AG09309 (cell line): ENCODE data around the gene STAC.

Experiments
- DNase-seq: peaks from one replicate; pipeline ENCODE4 v3.0.0-alpha.2; 2010; ENCODE audit warnings: low read depth
- H3K4me3 ChIP-seq: 2 replicates; pipeline ENCODE4 v1.5.1; 2011; ENCODE audit warnings: mild to moderate bottlenecking, low read depth, low read length, moderate library complexity; ENCODE audit not compliant: control insufficient read depth
- TF ChIP-seq, protein P1 (sequence below): IDR thresholded peaks from 2 replicates; pipeline ENCODE4 v1.5.1; 2011; ENCODE audit warnings: mild to moderate bottlenecking, low read depth, low read length, inconsistent platforms; ENCODE audit not compliant: insufficient read depth, control insufficient read depth; ENCODE audit errors: missing control alignments

Gene STAC

DNA sequence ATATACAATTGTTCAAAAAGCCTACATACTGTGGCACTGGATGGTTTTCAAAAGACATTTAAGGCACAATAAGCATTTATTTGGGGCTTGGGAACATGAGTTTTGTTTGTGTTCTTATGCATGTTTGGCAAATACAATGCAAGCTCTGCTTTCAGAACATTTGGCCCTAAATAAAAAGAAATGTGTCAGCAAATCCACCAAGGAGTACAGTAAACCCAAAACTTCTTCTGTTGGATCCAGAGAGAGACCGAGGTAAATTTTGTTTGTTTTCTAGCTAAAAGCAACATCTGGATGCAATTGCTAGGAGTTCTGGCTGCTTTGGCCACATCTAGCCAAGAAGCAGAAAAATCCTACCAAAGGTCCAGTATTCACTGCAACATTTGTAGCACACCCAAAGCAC is 215.2 kb downstream of the STAC start:
- DNase-seq, result no peak
- TF ChIP-seq, protein P1, sequence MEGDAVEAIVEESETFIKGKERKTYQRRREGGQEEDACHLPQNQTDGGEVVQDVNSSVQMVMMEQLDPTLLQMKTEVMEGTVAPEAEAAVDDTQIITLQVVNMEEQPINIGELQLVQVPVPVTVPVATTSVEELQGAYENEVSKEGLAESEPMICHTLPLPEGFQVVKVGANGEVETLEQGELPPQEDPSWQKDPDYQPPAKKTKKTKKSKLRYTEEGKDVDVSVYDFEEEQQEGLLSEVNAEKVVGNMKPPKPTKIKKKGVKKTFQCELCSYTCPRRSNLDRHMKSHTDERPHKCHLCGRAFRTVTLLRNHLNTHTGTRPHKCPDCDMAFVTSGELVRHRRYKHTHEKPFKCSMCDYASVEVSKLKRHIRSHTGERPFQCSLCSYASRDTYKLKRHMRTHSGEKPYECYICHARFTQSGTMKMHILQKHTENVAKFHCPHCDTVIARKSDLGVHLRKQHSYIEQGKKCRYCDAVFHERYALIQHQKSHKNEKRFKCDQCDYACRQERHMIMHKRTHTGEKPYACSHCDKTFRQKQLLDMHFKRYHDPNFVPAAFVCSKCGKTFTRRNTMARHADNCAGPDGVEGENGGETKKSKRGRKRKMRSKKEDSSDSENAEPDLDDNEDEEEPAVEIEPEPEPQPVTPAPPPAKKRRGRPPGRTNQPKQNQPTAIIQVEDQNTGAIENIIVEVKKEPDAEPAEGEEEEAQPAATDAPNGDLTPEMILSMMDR, result no peak
- H3K4me3 ChIP-seq, result no peak overlapping the region

GRCh38 chr3:36596419-36596818 is 216.1 kb downstream of the STAC start:
- DNase-seq, result no peak
- TF ChIP-seq, protein P1, result no peak
- H3K4me3 ChIP-seq, result no peak overlapping the region

DNA sequence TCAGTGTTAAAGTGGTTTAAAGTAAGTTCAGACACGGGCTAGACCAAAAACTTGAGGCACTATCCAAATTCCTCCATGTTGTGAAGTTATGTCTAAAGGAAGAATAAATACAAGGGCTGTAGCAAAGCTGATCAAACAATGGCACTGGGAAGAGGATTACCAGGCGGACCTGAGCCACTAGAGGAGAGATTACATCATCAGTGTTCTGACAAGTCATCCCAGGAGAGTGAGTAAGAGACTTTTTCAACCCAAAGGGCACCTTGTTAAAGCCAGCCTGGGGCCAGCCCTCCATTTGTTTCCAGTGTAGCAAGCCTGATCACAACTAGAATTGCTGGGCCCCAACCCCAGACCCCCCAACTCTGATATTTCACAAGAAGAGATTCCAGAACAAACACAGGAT is 217.1 kb downstream of the STAC start:
- peak; percentile 7 for DNase-seq
- H3K4me3 ChIP-seq, result no peak overlapping the region
- TF ChIP-seq, protein P1, result no peak
